Naive B cell (primary cell): ENCODE data around the gene VSNL1. TPM values are rescaled to one million over a fixed set of nuclear protein-coding genes. Genes with fewer than 3 reads are reported as not detected.

Experiments
- ATAC-seq, 2 donors: fragments of 150-1000 bp; cut with Tn5 transposase; 2 replicates each; pipeline ENCODE4 v1.10.0; 2021; ENCODE audit warnings: low read depth in 2 of 2, mild to moderate bottlenecking in 2 of 2, moderate library complexity in 2 of 2
- DNase-seq: peaks from one replicate; pipeline ENCODE4 v3.0.0; 2022
- H3K27ac Mint-ChIP-seq, 6 donors: one replicate each; pipeline ENCODE4 v1.8.0; 2020 to 2022; ENCODE audit warnings: mild to moderate bottlenecking in 6 of 6, mixed read lengths in 6 of 6, moderate library complexity in 5 of 6, inconsistent platforms in 2 of 6
- H3K27me3 Mint-ChIP-seq, 3 donors: one replicate each; pipeline ENCODE4 v1.8.0; 2021 to 2022; ENCODE audit warnings: mixed read lengths in 3 of 3, mild to moderate bottlenecking in 1 of 3
- H3K36me3 Mint-ChIP-seq, 2 donors: one replicate each; pipeline ENCODE4 v1.8.0; 2020 to 2022; ENCODE audit warnings: mixed read lengths in 2 of 2, inconsistent platforms in 1 of 2, mild to moderate bottlenecking in 1 of 2
- H3K4me1 Mint-ChIP-seq, 3 donors: one replicate each; pipeline ENCODE4 v1.8.0; 2020 to 2022; ENCODE audit warnings: mixed read lengths in 3 of 3, inconsistent platforms in 1 of 3, mild to moderate bottlenecking in 1 of 3, moderate library complexity in 1 of 3
- H3K4me3 Mint-ChIP-seq, 8 donors: one replicate each; pipeline ENCODE4 v1.8.0; 2020 to 2022; ENCODE audit warnings: mild to moderate bottlenecking in 8 of 8, mixed read lengths in 8 of 8, moderate library complexity in 8 of 8, inconsistent platforms in 2 of 8
- H3K9me3 Mint-ChIP-seq, 7 donors: one replicate each; pipeline ENCODE4 v1.8.0; 2020 to 2022; ENCODE audit warnings: mixed read lengths in 7 of 7, mild to moderate bottlenecking in 5 of 7, inconsistent platforms in 2 of 7, moderate library complexity in 1 of 7
- polyA plus RNA-seq, 6 donors: library from polyadenylated mRNA; unstranded; fragments of 300-500 nt; fragmentation: Illumina TruSeq; gene quantifications; one replicate each; pipeline ENCODE4 v1.2.3, GENCODE V29; 2021; ENCODE audit warnings: low read depth in 6 of 6

The VSNL1 gene
- polyA plus RNA-seq, 6 donors from 2014 or later = not detected

- ATAC-seq = no peak
- Mint-ChIP-seq H3K4me3 (no peak overlapping the region), H3K27ac (no peak overlapping the region), H3K27me3 (peaks cover 16 to 51% (median 34%) of the 10 kb centered on the region in 3 donors), H3K4me1 (no peaks in the 10 kb centered on the region), H3K9me3 (no peaks in the 10 kb centered on the region), H3K36me3 (no peaks in the 10 kb centered on the region)
- no peak for DNase-seq
Observed at GRCh38 chr2:17592731-17593409, 52.4 kb downstream of the VSNL1 start.

- Mint-ChIP-seq H3K9me3 (no peaks in the 10 kb centered on the region), H3K27me3 (peaks cover 16 to 46% (median 34%) of the 10 kb centered on the region in 3 donors), H3K36me3 (no peaks in the 10 kb centered on the region), H3K4me3 (no peak overlapping the region), H3K4me1 (no peaks in the 10 kb centered on the region), H3K27ac (no peak overlapping the region)
- ATAC-seq (no peak), DNase-seq (no peak)
Observed at GRCh38 chr2:17593445-17593840, 52.9 kb downstream of the VSNL1 start.

DNA sequence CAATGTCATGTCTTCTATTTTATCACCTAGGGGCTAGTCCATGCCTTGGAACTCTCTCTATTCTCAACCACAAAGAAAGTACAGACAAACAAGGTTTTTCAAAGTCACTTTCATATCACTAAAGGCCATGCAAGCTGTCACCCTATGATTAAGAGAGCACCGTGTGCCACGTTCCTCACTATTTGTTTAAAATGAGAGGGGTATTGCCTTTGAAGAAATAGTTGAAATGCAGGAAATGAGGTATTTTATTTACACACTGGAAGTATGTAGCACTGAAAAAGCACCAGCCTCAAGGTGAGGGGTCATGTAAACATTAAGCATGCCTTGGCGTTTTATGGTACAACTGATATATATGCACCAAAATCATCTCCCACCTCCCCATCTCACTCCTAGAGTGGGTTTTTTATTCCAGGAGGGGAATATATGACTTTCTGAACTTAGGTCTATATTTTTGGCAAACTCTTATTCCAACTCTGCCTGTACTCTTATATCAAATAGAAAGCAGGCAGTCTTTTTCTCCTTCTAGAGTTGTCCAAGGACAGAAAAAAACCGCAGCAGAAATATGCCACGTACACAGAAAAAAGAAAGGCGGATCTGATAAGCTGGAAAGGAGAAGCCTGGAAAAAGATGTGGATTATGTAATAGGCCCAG, 53.5 kb downstream of the VSNL1 start:
- DNase-seq (no peak), ATAC-seq (no peak)
- no peaks in the 10 kb centered on the region for H3K9me3 Mint-ChIP-seq
- no peaks in the 10 kb centered on the region for H3K36me3 Mint-ChIP-seq
- no peaks in the 10 kb centered on the region for H3K4me1 Mint-ChIP-seq
- H3K27ac Mint-ChIP-seq = no peak overlapping the region
- peaks cover 14 to 42% (median 34%) of the 10 kb centered on the region in 3 donors for H3K27me3 Mint-ChIP-seq
- H3K4me3 Mint-ChIP-seq = no peak overlapping the region

- ATAC-seq = no peak
- Mint-ChIP-seq H3K27ac (no peak overlapping the region), H3K9me3 (no peaks in the 10 kb centered on the region), H3K4me1 (no peaks in the 10 kb centered on the region), H3K27me3 (peaks cover 10 to 34% (median 33%) of the 10 kb centered on the region in 3 donors), H3K36me3 (no peaks in the 10 kb centered on the region), H3K4me3 (no peak overlapping the region)
- no peak for DNase-seq
Observed at GRCh38 chr2:17594533-17595401, 54.3 kb downstream of the VSNL1 start.

DNA sequence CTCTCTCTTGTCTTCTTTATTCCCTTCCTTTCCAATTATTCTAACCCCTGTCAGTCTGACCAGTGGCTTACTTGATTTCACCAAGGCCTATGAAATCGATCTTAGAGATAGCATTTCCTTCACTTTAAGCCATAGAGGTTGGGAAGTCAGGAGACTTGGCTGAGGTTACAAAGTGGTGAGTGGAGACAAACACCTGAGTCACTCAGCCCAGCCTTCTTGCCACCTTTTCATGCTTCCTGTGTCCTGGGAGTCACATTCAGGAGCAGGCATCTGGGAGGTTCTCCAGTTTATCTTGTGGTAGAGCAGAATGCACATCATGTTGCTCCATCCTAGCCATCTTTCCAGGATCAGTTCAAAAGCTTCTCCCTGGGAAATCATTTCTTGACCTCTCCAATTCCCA, 59.1 kb downstream of the VSNL1 start:
- H3K4me1 Mint-ChIP-seq = no peaks in the 10 kb centered on the region
- H3K4me3 Mint-ChIP-seq = no peak overlapping the region
- H3K9me3 Mint-ChIP-seq = peaks cover 0 to 2% (median 0%) of the 10 kb centered on the region in 7 donors
- no peak for ATAC-seq
- H3K36me3 Mint-ChIP-seq = no peaks in the 10 kb centered on the region
- peaks cover 9 to 29% (median 23%) of the 10 kb centered on the region in 3 donors for H3K27me3 Mint-ChIP-seq
- no peak for DNase-seq
- H3K27ac Mint-ChIP-seq = no peak overlapping the region

DNA sequence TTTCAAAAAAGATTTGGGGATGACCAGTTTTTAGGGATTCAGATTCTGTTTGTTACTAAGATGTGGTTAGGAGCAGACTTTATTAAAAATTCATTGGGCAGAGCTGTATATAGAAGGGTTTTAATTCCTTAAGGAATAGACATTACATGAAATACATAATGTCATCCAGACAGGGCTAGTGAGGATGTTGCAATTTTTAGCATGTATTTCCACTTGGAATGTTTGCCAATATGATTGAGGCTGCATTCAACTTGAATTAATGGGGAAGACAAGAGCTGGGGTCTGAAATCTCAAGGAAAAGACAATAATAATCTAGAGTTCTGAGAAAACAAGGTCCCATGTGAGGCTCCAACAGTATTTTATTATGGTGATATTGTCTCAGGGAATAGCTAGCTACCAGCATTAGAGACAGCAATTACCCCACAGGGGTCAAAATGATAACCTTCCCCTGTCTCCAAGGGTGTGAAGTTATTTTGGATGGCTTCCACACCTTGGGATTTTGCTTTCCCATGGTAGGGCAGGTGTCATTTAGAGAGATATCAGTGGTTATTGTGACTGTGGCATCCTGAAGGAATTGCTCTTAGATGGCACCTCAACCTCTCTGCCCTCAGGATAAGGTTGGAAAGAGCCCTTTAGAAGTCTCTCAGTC, 60.2 kb downstream of the VSNL1 start:
- Mint-ChIP-seq H3K9me3 (peaks cover 0 to 2% (median 0%) of the 10 kb centered on the region in 7 donors), H3K4me3 (no peak overlapping the region), H3K27me3 (peaks cover 12 to 33% (median 32%) of the 10 kb centered on the region in 3 donors), H3K27ac (no peak overlapping the region), H3K36me3 (no peaks in the 10 kb centered on the region), H3K4me1 (no peaks in the 10 kb centered on the region)
- ATAC-seq = no peak
- DNase-seq = no peak

DNA sequence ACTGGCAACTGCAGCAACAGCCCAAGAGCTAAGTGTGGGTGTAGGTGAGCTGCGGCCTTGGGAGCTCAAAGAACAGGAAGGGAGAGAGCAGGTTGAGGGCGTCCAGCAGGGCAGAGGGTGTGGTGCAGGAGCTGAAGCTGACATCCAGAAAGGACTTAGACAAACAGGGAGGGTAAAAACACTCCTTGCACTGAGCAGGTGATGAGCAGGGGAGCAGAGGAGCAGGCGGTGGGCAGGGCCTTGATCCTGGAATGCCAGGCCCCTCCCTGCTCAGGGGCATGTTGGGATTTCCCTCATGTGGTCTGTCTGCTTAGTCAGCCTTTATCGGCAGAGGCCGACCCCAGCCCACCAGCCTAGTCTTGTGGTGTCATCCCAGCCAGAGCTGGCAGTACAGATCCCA, 63.6 kb downstream of the VSNL1 start:
- Mint-ChIP-seq H3K4me1 (no peaks in the 10 kb centered on the region), H3K36me3 (no peaks in the 10 kb centered on the region), H3K4me3 (no peak overlapping the region), H3K27me3 (peaks cover 12 to 35% (median 25%) of the 10 kb centered on the region in 3 donors), H3K9me3 (peaks cover 0 to 2% (median 0%) of the 10 kb centered on the region in 7 donors), H3K27ac (no peak overlapping the region)
- no peak for DNase-seq
- ATAC-seq = no peak

GRCh38 chr2:17605696-17606095, 65.2 kb downstream of the VSNL1 start:
- Mint-ChIP-seq H3K9me3 (peaks cover 0 to 2% (median 0%) of the 10 kb centered on the region in 7 donors), H3K4me3 (no peak overlapping the region), H3K27me3 (peaks cover 17 to 46% (median 30%) of the 10 kb centered on the region in 3 donors), H3K36me3 (no peaks in the 10 kb centered on the region), H3K4me1 (no peaks in the 10 kb centered on the region), H3K27ac (no peak overlapping the region)
- no peak for DNase-seq
- no peak for ATAC-seq

DNA sequence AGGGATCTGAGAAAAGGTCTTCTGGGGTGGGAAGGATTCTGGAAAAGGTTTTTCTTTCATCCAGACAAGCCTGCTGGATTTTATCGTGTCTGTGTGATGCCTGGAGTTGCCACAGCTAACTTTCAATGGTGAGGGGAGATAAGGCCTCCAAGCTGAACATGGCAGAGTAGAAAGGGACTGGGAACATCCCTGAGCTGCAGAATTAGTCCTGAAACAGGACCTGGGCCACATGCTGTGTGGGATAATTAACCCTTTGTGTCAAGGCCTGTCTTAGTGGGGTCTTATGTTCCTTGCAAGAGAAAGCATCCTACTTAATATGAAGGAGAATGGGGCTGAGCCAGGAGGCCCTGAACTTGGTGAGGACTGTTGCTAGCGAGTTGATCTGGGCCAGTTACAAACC, 66.4 kb downstream of the VSNL1 start:
- no peak for ATAC-seq
- H3K36me3 Mint-ChIP-seq = no peaks in the 10 kb centered on the region

DNA sequence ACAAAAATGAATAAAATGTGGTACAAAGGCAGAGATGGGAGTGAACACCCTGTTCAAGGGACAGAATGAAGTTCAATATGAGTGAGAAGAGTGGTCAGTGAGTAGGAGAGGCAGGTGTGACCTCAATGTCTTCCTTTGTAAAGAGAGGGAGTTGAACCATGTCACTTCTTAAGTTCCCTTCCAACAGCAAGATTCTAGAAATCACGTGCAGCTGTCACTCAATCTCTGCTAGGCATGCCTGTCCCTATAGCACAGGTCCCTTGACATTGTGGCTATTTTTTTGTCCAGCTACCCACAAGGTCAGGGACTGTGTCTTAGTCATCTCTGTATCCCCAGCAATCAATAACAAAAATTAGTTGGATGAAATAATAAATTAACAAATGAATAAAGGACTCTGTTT, 66.9 kb downstream of the VSNL1 start:
- no peak overlapping the region for H3K4me3 Mint-ChIP-seq
- no peaks in the 10 kb centered on the region for H3K36me3 Mint-ChIP-seq
- ATAC-seq = no peak
- H3K27me3 Mint-ChIP-seq = peaks cover 21 to 40% (median 37%) of the 10 kb centered on the region in 3 donors
- no peak overlapping the region for H3K27ac Mint-ChIP-seq
- DNase-seq = no peak
- no peaks in the 10 kb centered on the region for H3K4me1 Mint-ChIP-seq
- peaks cover 0 to 2% (median 0%) of the 10 kb centered on the region in 7 donors for H3K9me3 Mint-ChIP-seq

More for the DNA sequence above, 66.4 kb downstream of the VSNL1 start:
- peaks cover 0 to 2% (median 0%) of the 10 kb centered on the region in 7 donors for H3K9me3 Mint-ChIP-seq
- no peak overlapping the region for H3K27ac Mint-ChIP-seq
- H3K4me3 Mint-ChIP-seq = no peak overlapping the region
- no peaks in the 10 kb centered on the region for H3K4me1 Mint-ChIP-seq
- no peak for DNase-seq
- H3K27me3 Mint-ChIP-seq = peaks cover 18 to 43% (median 31%) of the 10 kb centered on the region in 3 donors

- H3K4me3 Mint-ChIP-seq = no peak overlapping the region
- no peak for ATAC-seq
- H3K27me3 Mint-ChIP-seq = peaks cover 21 to 45% (median 40%) of the 10 kb centered on the region in 3 donors
- no peak overlapping the region for H3K27ac Mint-ChIP-seq
- no peaks in the 10 kb centered on the region for H3K4me1 Mint-ChIP-seq
- no peaks in the 10 kb centered on the region for H3K36me3 Mint-ChIP-seq
- peaks cover 0 to under 1% (median 0%) of the 10 kb centered on the region in 7 donors for H3K9me3 Mint-ChIP-seq
- DNase-seq = no peak
Observed at GRCh38 chr2:17608251-17608650, 67.8 kb downstream of the VSNL1 start.

DNA sequence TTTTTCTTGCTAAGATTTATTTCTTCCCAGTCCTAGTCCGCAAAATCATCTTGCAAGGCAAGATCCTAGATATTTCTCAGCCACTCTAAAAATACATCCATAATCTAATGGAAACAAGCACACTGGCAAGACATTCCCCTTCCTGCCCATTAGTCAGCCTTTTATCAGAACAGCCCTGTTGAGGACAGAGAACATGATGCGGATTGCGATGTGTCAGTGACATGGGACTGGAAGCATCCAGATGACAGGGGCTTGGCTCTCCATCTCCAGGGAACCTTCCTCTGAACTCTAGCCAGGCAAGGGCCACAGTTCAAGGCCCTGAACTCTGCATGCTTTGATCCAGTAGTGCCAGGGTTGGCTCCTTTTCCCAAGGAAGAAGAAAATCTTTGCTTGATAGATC, 70.0 kb downstream of the VSNL1 start:
- peaks cover 26 to 38% (median 33%) of the 10 kb centered on the region in 3 donors for H3K27me3 Mint-ChIP-seq
- no peak for DNase-seq
- no peaks in the 10 kb centered on the region for H3K9me3 Mint-ChIP-seq
- H3K27ac Mint-ChIP-seq = no peak overlapping the region
- no peaks in the 10 kb centered on the region for H3K4me1 Mint-ChIP-seq
- H3K4me3 Mint-ChIP-seq = no peak overlapping the region
- H3K36me3 Mint-ChIP-seq = no peaks in the 10 kb centered on the region
- ATAC-seq = no peak

- Mint-ChIP-seq H3K4me1 (no peaks in the 10 kb centered on the region), H3K4me3 (no peak overlapping the region), H3K36me3 (no peaks in the 10 kb centered on the region), H3K9me3 (no peaks in the 10 kb centered on the region), H3K27ac (no peak overlapping the region), H3K27me3 (peaks cover 26 to 38% (median 36%) of the 10 kb centered on the region in 3 donors)
- DNase-seq (no peak), ATAC-seq (no peak)
Observed at GRCh38 chr2:17611036-17611435, 70.5 kb downstream of the VSNL1 start.
